Measurements from ENCODE around the gene BICD2. TPM values are rescaled to one million over a fixed set of nuclear protein-coding genes. Genes with fewer than 3 reads are reported as not detected.
A peak's percentile ranks its signal among the peaks of the same experiment; 100 is the strongest.

The BICD2 gene
- polyA plus RNA-seq, 3 donors, result 13.8 to 29.4 (median 25.6) TPM

DNA sequence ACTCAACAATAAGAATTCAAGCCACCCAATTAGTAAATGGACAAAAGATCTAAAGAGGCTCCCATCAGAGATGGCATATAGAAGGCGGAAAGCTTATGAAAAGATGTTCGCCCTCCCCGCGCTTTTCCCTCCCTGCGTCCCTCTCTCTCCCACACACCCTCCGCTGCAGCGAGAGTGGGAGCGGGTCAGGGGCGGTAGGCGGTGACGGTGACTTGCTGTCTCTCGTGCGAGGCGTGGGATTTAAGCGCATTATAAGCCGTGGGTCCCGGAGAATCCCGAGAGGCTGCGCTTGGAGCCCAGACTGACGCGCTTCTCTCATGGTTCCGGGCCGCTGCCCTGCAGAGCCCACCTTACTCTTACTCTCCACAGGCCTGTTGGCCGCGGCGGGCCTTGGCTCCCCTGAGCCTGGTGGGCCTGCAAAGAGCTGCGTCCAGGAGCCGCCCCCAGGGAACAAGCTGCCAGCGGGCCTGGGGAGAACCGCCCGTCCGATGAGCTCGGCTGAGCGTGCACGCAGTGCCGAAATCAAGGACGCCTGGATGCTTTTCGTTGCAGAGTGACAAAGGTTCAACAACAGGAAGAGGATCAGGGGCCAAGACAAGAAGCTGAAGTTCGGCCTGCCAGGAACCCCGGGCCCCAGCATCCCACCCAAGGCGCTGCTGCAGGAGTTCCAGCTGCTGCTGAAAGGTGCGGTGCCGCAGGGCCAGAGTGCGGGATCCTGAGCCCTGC, 42.6 kb upstream of the BICD2 start:
- no peak overlapping the region for H3K9ac ChIP-seq (ENCODE audit: insufficient read depth, low read length, poor library complexity, severe bottlenecking)
- 12% methylated on average over 34 of the region's 44 CpGs for WGBS (ENCODE audit: insufficient coverage)
- H3K36me3 ChIP-seq (replicated peaks in 1 of 2; ENCODE audit: control insufficient read depth in 1 of 2, insufficient read depth in 2 of 2, low read length in 2 of 2), result no peaks in the 10 kb centered on the region
- H3K27ac ChIP-seq (ENCODE audit: low read depth in 1 of 2, low read length in 2 of 2), result no peak overlapping the region
- DNase-seq, result no peak
- no peak overlapping the region for H3K27ac Mint-ChIP-seq
- peaks cover 0 to 26% of the 10 kb centered on the region in 2 donors for H3K9me3 ChIP-seq (replicated peaks in 1 of 2; ENCODE audit: control insufficient read depth in 1 of 2, insufficient read depth in 1 of 2, low read length in 2 of 2)
- no peaks in the 10 kb centered on the region for H3K79me2 ChIP-seq (ENCODE audit: insufficient read depth, low read length)
- H4K20me1 ChIP-seq (ENCODE audit: insufficient read depth, low read length), result no peaks in the 10 kb centered on the region
- peaks cover 0 to 2% of the 10 kb centered on the region in 2 donors for H3K36me3 Mint-ChIP-seq
- H3K4me1 Mint-ChIP-seq, result peaks cover 16% of the 10 kb centered on the region
- H3K9me3 Mint-ChIP-seq, result peaks cover 0 to 12% (median 6%) of the 10 kb centered on the region in 7 donors
- H3K4me1 ChIP-seq (ENCODE audit: control insufficient read depth in 1 of 2, insufficient read depth in 2 of 2, low read length in 2 of 2), result peaks cover 16 to 23% of the 10 kb centered on the region in 2 donors
- H3K4me3 ChIP-seq (replicated peaks in 1 of 3; ENCODE audit: low read depth in 2 of 3, low read length in 3 of 3), result no peak overlapping the region
- no peak overlapping the region for H3K4me2 ChIP-seq (replicated peaks; ENCODE audit: extremely low read depth, low read length, poor library complexity, severe bottlenecking)
- peaks cover 64 to 83% of the 10 kb centered on the region in 2 donors for H3K27me3 ChIP-seq (ENCODE audit: control insufficient read depth in 2 of 2, insufficient read depth in 2 of 2, low read length in 2 of 2)
- intact Hi-C loops (cut with micrococcal nuclease), result no loop called here
- TF ChIP-seq, protein P1, sequence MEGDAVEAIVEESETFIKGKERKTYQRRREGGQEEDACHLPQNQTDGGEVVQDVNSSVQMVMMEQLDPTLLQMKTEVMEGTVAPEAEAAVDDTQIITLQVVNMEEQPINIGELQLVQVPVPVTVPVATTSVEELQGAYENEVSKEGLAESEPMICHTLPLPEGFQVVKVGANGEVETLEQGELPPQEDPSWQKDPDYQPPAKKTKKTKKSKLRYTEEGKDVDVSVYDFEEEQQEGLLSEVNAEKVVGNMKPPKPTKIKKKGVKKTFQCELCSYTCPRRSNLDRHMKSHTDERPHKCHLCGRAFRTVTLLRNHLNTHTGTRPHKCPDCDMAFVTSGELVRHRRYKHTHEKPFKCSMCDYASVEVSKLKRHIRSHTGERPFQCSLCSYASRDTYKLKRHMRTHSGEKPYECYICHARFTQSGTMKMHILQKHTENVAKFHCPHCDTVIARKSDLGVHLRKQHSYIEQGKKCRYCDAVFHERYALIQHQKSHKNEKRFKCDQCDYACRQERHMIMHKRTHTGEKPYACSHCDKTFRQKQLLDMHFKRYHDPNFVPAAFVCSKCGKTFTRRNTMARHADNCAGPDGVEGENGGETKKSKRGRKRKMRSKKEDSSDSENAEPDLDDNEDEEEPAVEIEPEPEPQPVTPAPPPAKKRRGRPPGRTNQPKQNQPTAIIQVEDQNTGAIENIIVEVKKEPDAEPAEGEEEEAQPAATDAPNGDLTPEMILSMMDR (IDR thresholded peaks at IDR 0.05), result no peak
- H3K4me3 Mint-ChIP-seq, result peak overlapping the region in 1 of 2 donors; percentile 69
- peaks cover 57 to 60% (median 59%) of the 10 kb centered on the region in 3 donors for H3K27me3 Mint-ChIP-seq (ENCODE audit: low read depth in 3 of 3)
- H2AFZ ChIP-seq (ENCODE audit: insufficient read depth, low read depth, low read length, poor library complexity, severe bottlenecking), result no peak overlapping the region

GRCh38 chr9:92804727-92805126, 40.1 kb upstream of the BICD2 start:
- intact Hi-C loops (cut with micrococcal nuclease), result no loop called here

More at GRCh38 chr9:92804727-92805126, 40.1 kb upstream of the BICD2 start:
- Histone ChIP-seq H3K9ac (ENCODE audit: insufficient read depth, low read length, poor library complexity, severe bottlenecking) (no peak overlapping the region), H3K4me2 (replicated peaks; ENCODE audit: extremely low read depth, low read length, poor library complexity, severe bottlenecking) (no peak overlapping the region), H3K27ac (ENCODE audit: low read depth in 1 of 2, low read length in 2 of 2) (no peak overlapping the region), H3K79me2 (ENCODE audit: insufficient read depth, low read length) (no peaks in the 10 kb centered on the region), H2AFZ (ENCODE audit: insufficient read depth, low read depth, low read length, poor library complexity, severe bottlenecking) (no peak overlapping the region), H3K4me1 (ENCODE audit: control insufficient read depth in 1 of 2, insufficient read depth in 2 of 2, low read length in 2 of 2) (peaks cover 15 to 22% of the 10 kb centered on the region in 2 donors), H4K20me1 (ENCODE audit: insufficient read depth, low read length) (no peaks in the 10 kb centered on the region), H3K27me3 (ENCODE audit: control insufficient read depth in 2 of 2, insufficient read depth in 2 of 2, low read length in 2 of 2) (peaks cover 47 to 60% of the 10 kb centered on the region in 2 donors), H3K4me3 (replicated peaks in 1 of 3; ENCODE audit: low read depth in 2 of 3, low read length in 3 of 3) (no peak overlapping the region), H3K9me3 (replicated peaks in 1 of 2; ENCODE audit: control insufficient read depth in 1 of 2, insufficient read depth in 1 of 2, low read length in 2 of 2) (peaks cover 0 to 19% of the 10 kb centered on the region in 2 donors), H3K36me3 (replicated peaks in 1 of 2; ENCODE audit: control insufficient read depth in 1 of 2, insufficient read depth in 2 of 2, low read length in 2 of 2) (no peaks in the 10 kb centered on the region)
- H3K27ac Mint-ChIP-seq, result no peak overlapping the region
- DNase-seq, result no peak
- H3K27me3 Mint-ChIP-seq (ENCODE audit: low read depth in 3 of 3), result peaks cover 44 to 48% (median 44%) of the 10 kb centered on the region in 3 donors
- 94% methylated on average over 6 of the region's 6 CpGs for WGBS (ENCODE audit: insufficient coverage)
- peaks cover 12% of the 10 kb centered on the region for H3K4me1 Mint-ChIP-seq
- TF ChIP-seq, protein P1 (IDR thresholded peaks at IDR 0.05), result no peak
- peaks cover 0 to 2% of the 10 kb centered on the region in 2 donors for H3K36me3 Mint-ChIP-seq
- no peak overlapping the region for H3K4me3 Mint-ChIP-seq
- peaks cover 0 to 12% (median 5%) of the 10 kb centered on the region in 7 donors for H3K9me3 Mint-ChIP-seq
